ENCODE measurements around the gene PRAMEF10.
"Not testable (repeated sequence)": the region's sequence is repeated elsewhere in the genome, so short reads cannot be mapped to it uniquely, and the experiment has no call there.

PRAMEF10 gene, protein sequence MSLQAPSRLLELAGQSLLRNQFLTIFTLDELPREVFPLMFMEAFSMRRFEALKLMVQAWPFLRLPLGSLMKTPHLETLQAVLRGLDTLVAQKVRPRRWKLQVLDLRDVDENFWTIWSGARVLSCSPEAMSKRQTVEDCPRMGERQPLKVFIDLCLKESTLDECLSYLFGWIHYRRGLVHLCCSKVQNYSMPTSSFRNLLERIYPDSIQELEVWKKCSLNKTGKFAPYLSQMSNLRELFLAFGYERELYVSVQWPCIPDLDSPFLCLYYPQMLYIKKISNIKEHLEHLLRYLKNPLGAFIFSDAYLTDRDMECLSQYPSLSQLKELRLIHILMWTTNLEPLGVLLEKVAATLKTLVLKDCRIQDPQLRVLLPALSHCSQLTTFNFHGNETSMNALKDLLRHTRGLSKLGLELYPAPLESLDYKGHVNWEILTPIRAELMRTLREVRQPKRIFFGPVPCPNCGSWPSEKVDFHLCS

DNA sequence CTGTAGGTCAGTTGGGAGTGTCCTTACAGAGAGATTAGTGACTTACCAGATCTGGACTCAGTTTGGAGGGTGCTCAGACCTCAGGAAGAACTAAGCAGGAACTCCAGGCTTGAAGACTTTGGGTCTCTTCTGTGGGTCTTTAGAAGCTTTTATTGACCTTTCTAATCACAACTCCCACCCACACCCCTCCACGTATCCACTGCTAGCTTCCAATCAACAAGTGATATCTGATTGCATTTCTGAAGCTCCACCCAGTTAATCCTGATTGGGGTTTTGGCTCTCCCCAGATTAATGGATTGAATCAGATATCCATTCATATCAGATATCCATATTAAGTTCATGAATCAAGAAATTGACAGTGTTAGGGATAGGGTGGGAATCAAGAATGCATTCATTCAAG lies at the start of gene PRAMEF10:
TSS of gene PRAMEF10 (minus strand) at position 101 of the 400 bp plus-strand sequence. CDS start 2,423 bp downstream, outside the sequence.
- not testable (repeated sequence) for DNase-seq

- not testable (repeated sequence) for DNase-seq
Observed at GRCh38 chr1:12947480-12947879, 49.4 kb upstream of the PRAMEF10 start, which contains the start of gene PRAMEF6. PRAMEF6 (minus strand) TSS chr1:12947580; CDS start chr1:12942518, 5,062 bp downstream.

- DNase-seq: not testable (repeated sequence)
Observed at GRCh38 chr1:12924368-12924767, 26.3 kb upstream of the PRAMEF10 start.

- peak in 1 of 56 donors; percentile 18 for DNase-seq
Observed at GRCh38 chr1:12921749-12922148, 23.7 kb upstream of the PRAMEF10 start.

GRCh38 chr1:12916310-12916709 lies 18.2 kb upstream of the PRAMEF10 start, which contains the start of gene PRAMEF7:
PRAMEF7 (plus strand) TSS chr1:12916610; CDS start chr1:12917693, 1,083 bp downstream.
- not testable (repeated sequence) for DNase-seq

GRCh38 chr1:12903793-12904572 lies 5.9 kb upstream of the PRAMEF10 start:
- not testable (repeated sequence) for DNase-seq

DNA sequence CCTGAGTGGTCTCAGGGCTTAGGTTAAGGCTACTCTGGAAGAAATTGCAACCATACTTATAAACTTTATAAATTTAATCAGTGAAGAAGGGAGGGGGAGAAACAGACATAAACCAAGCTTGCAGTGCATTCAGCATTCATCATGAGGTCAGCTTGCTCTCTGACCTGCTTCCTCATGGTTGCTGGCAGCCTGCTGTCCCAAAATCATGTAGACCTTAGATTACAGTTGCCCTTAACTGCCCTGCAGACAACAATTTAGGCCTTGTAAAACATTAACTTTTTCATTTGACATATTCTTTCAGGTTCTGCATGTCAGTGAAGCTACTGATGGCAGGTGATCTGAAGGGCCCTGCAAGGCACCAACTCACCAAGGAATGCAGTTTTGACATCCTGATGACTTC lies 1.1 kb upstream of the PRAMEF10 start:
- not testable (repeated sequence) for DNase-seq

- DNase-seq: not testable (repeated sequence)
Observed at GRCh38 chr1:12886101-12886500, 12.0 kb downstream of the PRAMEF10 start, which contains the start of gene PRAMEF4. PRAMEF4 (minus strand) TSS chr1:12886201; CDS start chr1:12883394, 2,807 bp downstream.

- DNase-seq: not testable (repeated sequence)
Observed at GRCh38 chr1:12878453-12878852, 19.6 kb downstream of the PRAMEF10 start.

DNA sequence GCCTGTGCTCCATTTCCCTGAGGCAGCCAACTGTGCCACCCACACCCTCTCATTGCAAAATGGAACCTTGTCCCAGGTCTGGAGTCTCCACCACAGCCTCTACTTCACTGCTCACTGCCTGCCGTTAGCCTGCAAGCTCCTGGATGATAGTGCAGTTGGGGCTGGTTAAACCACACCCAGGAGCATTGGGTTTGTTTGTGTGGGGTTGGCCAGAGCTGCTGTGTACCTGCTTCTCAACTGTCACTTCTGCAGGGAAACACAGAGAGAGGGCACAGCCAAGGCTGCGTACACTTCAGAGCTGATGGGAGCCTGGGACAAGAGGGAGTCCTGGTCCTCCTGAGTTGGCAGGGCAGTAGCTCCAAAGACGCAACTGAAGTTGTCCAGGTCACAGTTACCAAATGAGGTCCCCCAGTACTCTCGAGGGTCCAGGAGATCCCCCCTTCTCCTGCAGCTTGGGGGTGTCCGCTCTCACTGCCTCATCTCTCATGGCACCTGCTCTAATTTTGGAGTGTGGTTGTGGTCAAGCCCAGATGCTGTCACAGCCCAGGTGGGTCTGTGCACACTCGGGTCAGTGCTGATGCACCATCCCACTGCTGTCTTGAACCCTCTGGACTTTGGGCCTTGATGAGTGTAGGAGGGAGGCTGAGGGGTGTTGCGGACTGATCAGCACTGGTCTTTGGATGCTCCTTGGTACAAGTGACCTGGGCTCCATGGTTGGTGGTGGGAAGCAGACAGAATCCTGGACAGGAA lies 34.8 kb downstream of the PRAMEF10 start:
- not testable (repeated sequence) for DNase-seq

DNA sequence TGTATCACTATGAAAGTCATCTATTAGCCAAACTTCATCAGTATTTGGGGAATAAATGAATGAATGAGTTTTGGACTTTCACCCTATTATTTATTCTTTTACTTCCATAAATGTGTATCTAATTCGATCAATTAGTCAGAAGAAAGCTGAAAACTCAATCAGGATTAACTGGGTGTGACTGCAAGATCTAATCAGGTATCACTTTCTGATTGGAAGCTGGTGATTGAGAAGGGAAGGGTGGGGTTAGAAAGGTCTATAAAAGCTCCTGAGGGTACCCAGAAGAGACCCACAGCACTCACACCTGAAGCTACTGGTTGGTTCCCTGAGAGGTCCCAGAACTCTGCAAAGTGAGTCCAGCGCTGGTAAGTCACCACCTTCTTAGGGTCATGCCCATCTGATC lies 41.3 kb downstream of the PRAMEF10 start, which contains the start of gene PRAMEF2:
TSS of gene PRAMEF2 (plus strand) at position 301 of the 400 bp plus-strand sequence. CDS start 1,924 bp downstream, outside the sequence.
- DNase-seq: not testable (repeated sequence)

GRCh38 chr1:12851779-12852178 lies 46.3 kb downstream of the PRAMEF10 start:
- no peak for DNase-seq

DNA sequence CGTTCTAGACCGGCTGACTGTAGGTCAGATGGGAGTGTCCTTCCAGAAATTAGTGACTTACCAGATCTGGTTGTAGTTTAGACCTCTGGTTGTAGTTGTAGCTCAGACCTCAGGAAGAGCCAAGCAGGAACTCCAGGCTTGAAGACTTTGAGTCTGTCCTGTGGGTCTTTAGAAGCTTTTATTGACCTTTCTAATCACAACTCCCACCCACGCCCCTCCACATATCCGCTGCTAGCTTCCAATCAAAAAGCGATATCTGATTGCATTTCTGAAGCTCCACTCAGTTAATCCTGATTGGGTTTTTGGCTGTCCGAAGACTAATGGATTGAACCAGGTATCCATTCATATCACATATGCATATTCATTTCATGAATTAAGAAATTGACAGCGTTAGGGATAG lies 49.5 kb downstream of the PRAMEF10 start, which contains the start of gene HNRNPCL1:
TSS of gene HNRNPCL1 (minus strand) at position 101 of the 400 bp plus-strand sequence. CDS start 431 bp downstream, outside the sequence.
- not testable (repeated sequence) for DNase-seq
